Hepatocyte (in vitro differentiated cells): ENCODE results near the gene SRP19.

Source experiments
- EZH2 ChIP-seq: fragments of 200-600 bp; sonication (generic); IDR thresholded peaks from 2 replicates; pipeline ENCODE4 v1.6.1; 2016; ENCODE audit warnings: antibody characterized with exemption, mild to moderate bottlenecking, borderline replicate concordance
- EZH2phosphoT487 ChIP-seq: fragments of 200-600 bp; sonication (generic); IDR thresholded peaks from one replicate; pipeline ENCODE4 v1.6.1; 2018; ENCODE audit warnings: antibody characterized with exemption, mild to moderate bottlenecking, low read depth, moderate library complexity; ENCODE audit not compliant: unreplicated experiment, severe bottlenecking
- TF ChIP-seq, protein P1 (sequence below): fragments of 200-600 bp; sonication (generic); IDR thresholded peaks from 2 replicates; pipeline ENCODE4 v1.5.1; 2016; ENCODE audit warnings: antibody characterized with exemption, mild to moderate bottlenecking; ENCODE audit not compliant: poor library complexity

GRCh38 chr5:112918679-112919078 lies 57.6 kb downstream of the SRP19 start:
- TF ChIP-seq, protein P1, sequence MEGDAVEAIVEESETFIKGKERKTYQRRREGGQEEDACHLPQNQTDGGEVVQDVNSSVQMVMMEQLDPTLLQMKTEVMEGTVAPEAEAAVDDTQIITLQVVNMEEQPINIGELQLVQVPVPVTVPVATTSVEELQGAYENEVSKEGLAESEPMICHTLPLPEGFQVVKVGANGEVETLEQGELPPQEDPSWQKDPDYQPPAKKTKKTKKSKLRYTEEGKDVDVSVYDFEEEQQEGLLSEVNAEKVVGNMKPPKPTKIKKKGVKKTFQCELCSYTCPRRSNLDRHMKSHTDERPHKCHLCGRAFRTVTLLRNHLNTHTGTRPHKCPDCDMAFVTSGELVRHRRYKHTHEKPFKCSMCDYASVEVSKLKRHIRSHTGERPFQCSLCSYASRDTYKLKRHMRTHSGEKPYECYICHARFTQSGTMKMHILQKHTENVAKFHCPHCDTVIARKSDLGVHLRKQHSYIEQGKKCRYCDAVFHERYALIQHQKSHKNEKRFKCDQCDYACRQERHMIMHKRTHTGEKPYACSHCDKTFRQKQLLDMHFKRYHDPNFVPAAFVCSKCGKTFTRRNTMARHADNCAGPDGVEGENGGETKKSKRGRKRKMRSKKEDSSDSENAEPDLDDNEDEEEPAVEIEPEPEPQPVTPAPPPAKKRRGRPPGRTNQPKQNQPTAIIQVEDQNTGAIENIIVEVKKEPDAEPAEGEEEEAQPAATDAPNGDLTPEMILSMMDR: no peak
- TF ChIP-seq EZH2: no peak
- no peak for TF ChIP-seq EZH2phosphoT487
